ENCODE measurements around the gene DAAM1.

DAAM1 gene

GRCh38 chr14:59394268-59394667 is 205.8 kb downstream of the DAAM1 start:
- H3K4me3 ChIP-seq (ENCODE audit: low read depth in 1 of 2, low read length in 2 of 2), result no peak overlapping the region
- H3K9me3 ChIP-seq (ENCODE audit: insufficient read depth, low read length, severe bottlenecking), result no peaks in the 10 kb centered on the region
- H3K79me2 ChIP-seq (ENCODE audit: insufficient read depth, low read length), result no peaks in the 10 kb centered on the region
- DNase-seq (no peak), ATAC-seq (ENCODE audit: insufficient read depth, low read depth) (no peak)
- no peaks in the 10 kb centered on the region for H3K36me3 ChIP-seq (ENCODE audit: insufficient read depth, low read length)
- H3K4me1 ChIP-seq (ENCODE audit: insufficient read depth, low read length), result peaks cover 14% of the 10 kb centered on the region
- no peak overlapping the region for H3K9ac ChIP-seq (ENCODE audit: low read depth, low read length)
- no peak overlapping the region for H2AFZ ChIP-seq (ENCODE audit: low read depth, low read length)
- TF ChIP-seq EZH2 (IDR thresholded peaks at IDR 0.05; ENCODE audit: borderline replicate concordance, low read depth, low read length, severe bottlenecking), result no peak
- TF ChIP-seq, protein P1, sequence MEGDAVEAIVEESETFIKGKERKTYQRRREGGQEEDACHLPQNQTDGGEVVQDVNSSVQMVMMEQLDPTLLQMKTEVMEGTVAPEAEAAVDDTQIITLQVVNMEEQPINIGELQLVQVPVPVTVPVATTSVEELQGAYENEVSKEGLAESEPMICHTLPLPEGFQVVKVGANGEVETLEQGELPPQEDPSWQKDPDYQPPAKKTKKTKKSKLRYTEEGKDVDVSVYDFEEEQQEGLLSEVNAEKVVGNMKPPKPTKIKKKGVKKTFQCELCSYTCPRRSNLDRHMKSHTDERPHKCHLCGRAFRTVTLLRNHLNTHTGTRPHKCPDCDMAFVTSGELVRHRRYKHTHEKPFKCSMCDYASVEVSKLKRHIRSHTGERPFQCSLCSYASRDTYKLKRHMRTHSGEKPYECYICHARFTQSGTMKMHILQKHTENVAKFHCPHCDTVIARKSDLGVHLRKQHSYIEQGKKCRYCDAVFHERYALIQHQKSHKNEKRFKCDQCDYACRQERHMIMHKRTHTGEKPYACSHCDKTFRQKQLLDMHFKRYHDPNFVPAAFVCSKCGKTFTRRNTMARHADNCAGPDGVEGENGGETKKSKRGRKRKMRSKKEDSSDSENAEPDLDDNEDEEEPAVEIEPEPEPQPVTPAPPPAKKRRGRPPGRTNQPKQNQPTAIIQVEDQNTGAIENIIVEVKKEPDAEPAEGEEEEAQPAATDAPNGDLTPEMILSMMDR (IDR thresholded peaks at IDR 0.05; ENCODE audit: borderline replicate concordance, extremely low read depth, low read length, poor library complexity, severe bottlenecking), result no peak
- H3K27me3 ChIP-seq (ENCODE audit: insufficient read depth, low read length, poor library complexity), result no peaks in the 10 kb centered on the region
- no peaks in the 10 kb centered on the region for H4K20me1 ChIP-seq (ENCODE audit: insufficient read depth, low read length)
- no peak overlapping the region for H3K4me2 ChIP-seq (ENCODE audit: insufficient read depth, low read length)
- no peak overlapping the region for H3K27ac ChIP-seq (ENCODE audit: low read length)

DNA sequence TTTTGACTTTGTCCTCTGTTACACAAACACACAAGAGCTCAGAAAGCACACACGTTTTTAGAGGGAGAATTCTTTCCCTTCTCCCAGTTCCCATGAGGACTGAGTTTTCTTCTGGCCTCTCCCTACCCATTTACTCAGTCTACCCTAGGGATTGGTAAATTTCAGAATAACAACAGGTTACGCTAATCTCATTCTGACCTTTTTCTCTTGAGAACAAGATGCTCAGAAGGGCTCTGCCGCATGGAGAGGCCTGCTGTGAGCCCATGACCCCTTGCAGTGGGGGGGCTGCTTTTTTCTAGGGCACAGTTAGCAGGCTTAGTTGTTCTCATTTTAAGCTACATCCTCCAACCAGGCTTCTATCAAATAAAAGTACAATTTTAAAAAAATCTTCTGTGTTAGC is 207.2 kb downstream of the DAAM1 start:
- TF ChIP-seq EZH2 (IDR thresholded peaks at IDR 0.05; ENCODE audit: borderline replicate concordance, low read depth, low read length, severe bottlenecking), result no peak
- TF ChIP-seq, protein P1 (IDR thresholded peaks at IDR 0.05; ENCODE audit: borderline replicate concordance, extremely low read depth, low read length, poor library complexity, severe bottlenecking), result no peak
- DNase-seq (no peak), ATAC-seq (ENCODE audit: insufficient read depth, low read depth) (no peak)
- no peak overlapping the region for H3K4me3 ChIP-seq (ENCODE audit: low read depth in 1 of 2, low read length in 2 of 2)
- no peak overlapping the region for H3K9ac ChIP-seq (ENCODE audit: low read depth, low read length)
- H3K27ac ChIP-seq (ENCODE audit: low read length), result no peak overlapping the region
- H3K9me3 ChIP-seq (ENCODE audit: insufficient read depth, low read length, severe bottlenecking), result no peaks in the 10 kb centered on the region
- H2AFZ ChIP-seq (ENCODE audit: low read depth, low read length), result no peak overlapping the region
- no peaks in the 10 kb centered on the region for H3K27me3 ChIP-seq (ENCODE audit: insufficient read depth, low read length, poor library complexity)
- peaks cover 21% of the 10 kb centered on the region for H3K4me1 ChIP-seq (ENCODE audit: insufficient read depth, low read length)
- no peaks in the 10 kb centered on the region for H3K36me3 ChIP-seq (ENCODE audit: insufficient read depth, low read length)
- H4K20me1 ChIP-seq (ENCODE audit: insufficient read depth, low read length), result no peaks in the 10 kb centered on the region
- no peak overlapping the region for H3K4me2 ChIP-seq (ENCODE audit: insufficient read depth, low read length)
- H3K79me2 ChIP-seq (ENCODE audit: insufficient read depth, low read length), result no peaks in the 10 kb centered on the region

GRCh38 chr14:59398841-59399240 is 210.4 kb downstream of the DAAM1 start:
- peak; percentile 85 for DNase-seq
- Histone ChIP-seq H3K9me3 (ENCODE audit: insufficient read depth, low read length, severe bottlenecking) (no peaks in the 10 kb centered on the region), H3K27me3 (ENCODE audit: insufficient read depth, low read length, poor library complexity) (no peaks in the 10 kb centered on the region), H3K9ac (ENCODE audit: low read depth, low read length) (no peak overlapping the region), H2AFZ (ENCODE audit: low read depth, low read length) (no peak overlapping the region), H3K4me1 (ENCODE audit: insufficient read depth, low read length) (peaks cover 21% of the 10 kb centered on the region), H3K4me3 (ENCODE audit: low read depth in 1 of 2, low read length in 2 of 2) (no peak overlapping the region), H4K20me1 (ENCODE audit: insufficient read depth, low read length) (no peaks in the 10 kb centered on the region), H3K4me2 (ENCODE audit: insufficient read depth, low read length) (peak overlapping the region; percentile 41), H3K79me2 (ENCODE audit: insufficient read depth, low read length) (no peaks in the 10 kb centered on the region), H3K27ac (ENCODE audit: low read length) (peak overlapping the region; percentile 15; the same call in 1 of the 2 replicates), H3K36me3 (ENCODE audit: insufficient read depth, low read length) (no peaks in the 10 kb centered on the region)
- TF ChIP-seq, protein P1 (IDR thresholded peaks at IDR 0.05; ENCODE audit: borderline replicate concordance, extremely low read depth, low read length, poor library complexity, severe bottlenecking), result no peak
- TF ChIP-seq EZH2 (IDR thresholded peaks at IDR 0.05; ENCODE audit: borderline replicate concordance, low read depth, low read length, severe bottlenecking), result no peak
- ATAC-seq (ENCODE audit: insufficient read depth, low read depth), result peak; percentile 99
